NK-92 treated with Interleukin-12 subunit alpha and Interleukin-12 subunit beta, amount 100 ng/mL, for 24 hours (cell line): ENCODE results near the gene PRAMEF13.
"Not testable (repeated sequence)": the region's sequence is repeated elsewhere in the genome, so short reads cannot be mapped to it uniquely, and the experiment has no call there.

Experiments
- DNase-seq: peaks from one replicate; lab custom pipeline; 2025; lab: John Stamatoyannopoulos, UW

Gene PRAMEF13

DNA sequence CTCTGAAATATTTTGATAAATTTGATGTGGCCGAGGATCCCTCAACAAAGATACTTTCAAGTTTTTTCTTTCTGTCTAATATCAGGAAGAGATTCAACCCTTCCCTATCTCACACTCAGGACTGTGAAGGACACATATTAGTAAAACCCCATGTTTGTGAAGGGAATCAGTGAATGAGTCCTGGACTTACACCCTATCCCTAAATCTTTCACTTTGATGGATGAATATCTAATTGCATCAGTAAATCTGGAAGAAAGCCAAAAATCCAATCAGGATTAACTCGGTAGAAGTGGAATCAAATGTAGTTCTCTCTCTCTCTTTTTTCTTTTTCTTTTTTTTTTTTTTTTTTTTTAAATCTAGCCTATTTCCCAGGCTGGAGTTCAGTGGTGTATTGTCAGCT is 29.7 kb downstream of the PRAMEF13 start, which contains the start of gene PRAMEF9:
Gene PRAMEF9 (plus strand): TSS at position 301 of the 400 bp plus-strand sequence. CDS start 3,433 bp downstream, outside the sequence.
- not testable (repeated sequence) for DNase-seq

DNA sequence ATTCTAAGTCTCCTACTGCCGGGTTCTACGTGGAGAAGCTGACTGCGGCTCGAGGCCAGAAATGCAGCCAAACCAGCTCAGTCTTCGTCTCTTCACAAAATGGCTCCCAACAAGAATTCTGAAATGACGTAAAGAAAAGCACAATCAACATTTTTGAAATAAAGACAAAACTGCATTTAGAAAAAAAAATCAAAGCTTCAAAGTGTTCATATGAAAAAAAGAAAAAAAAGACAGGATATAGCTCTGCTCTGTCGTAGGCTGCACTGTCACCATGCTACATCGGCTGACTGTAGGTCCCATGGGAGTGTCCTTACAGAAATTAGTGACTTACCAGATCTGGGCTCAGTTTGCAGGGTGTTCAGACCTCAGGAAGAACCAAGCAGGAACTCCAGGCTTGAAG is 35.7 kb downstream of the PRAMEF13 start, which contains the start of gene HNRNPCL4:
Gene HNRNPCL4 (minus strand): TSS at position 101 of the 400 bp plus-strand sequence. CDS start 164 bp downstream, outside the sequence.
- not testable (repeated sequence) for DNase-seq

DNA sequence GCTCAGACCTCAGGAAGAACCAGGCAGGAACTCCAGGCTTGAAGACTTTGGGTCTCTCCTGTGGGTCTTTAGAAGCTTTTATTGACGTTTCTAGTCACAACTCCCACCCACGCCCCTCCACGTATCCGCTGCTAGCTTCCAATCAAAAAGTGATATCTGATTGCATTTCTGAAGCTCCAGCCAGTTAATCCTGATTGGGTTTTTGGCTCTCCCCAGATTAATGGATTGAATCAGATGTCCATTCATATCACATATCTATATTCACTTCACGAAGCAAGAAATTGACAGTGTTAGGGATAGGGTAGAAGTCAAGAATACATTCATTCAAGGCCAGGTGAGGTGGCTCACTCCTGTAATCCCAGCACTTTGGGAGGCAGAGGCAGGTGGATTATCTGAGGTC is 45.3 kb downstream of the PRAMEF13 start, which contains the start of gene PRAMEF26:
Gene PRAMEF26 (minus strand): TSS at position 101 of the 400 bp plus-strand sequence. CDS start 2,914 bp downstream, outside the sequence.
- not testable (repeated sequence) for DNase-seq
